Measurements from ENCODE around the gene ATG9B.
A peak's percentile ranks its signal among the peaks of the same experiment; 100 is the strongest.

Gene ATG9B

GRCh38 chr7:151014950-151015349 is 9.3 kb downstream of the ATG9B start:
- Histone ChIP-seq H3K79me2 (ENCODE audit: low read length) (no peaks in the 10 kb centered on the region), H3K4me3 (ENCODE audit: low read length) (no peak overlapping the region), H3F3A (ENCODE audit: insufficient read depth, low read length) (0 out of 2 replicates have a peak, but pooled peaks cover 4% of the 10 kb centered on the region), H3K27ac (ENCODE audit: low read length) (no peak overlapping the region), H3K9me2 (replicated peaks; ENCODE audit: insufficient read depth, low read length) (no peaks in the 10 kb centered on the region), H3K9me3 (replicated peaks; ENCODE audit: insufficient read depth, low read length) (no peaks in the 10 kb centered on the region), H3K27me3 (replicated peaks; ENCODE audit: insufficient read depth, low read length) (peaks cover 54% of the 10 kb centered on the region), H2AFZ (ENCODE audit: low read length) (no peak overlapping the region), H3K9ac (ENCODE audit: low read length) (no peak overlapping the region), H4K20me1 (ENCODE audit: insufficient read depth, low read length) (no peaks in the 10 kb centered on the region), H3K4me1 (ENCODE audit: low read length) (peaks cover 11% of the 10 kb centered on the region; the same call in 1 of the 2 replicates), H3K36me3 (replicated peaks; ENCODE audit: insufficient read depth, low read length) (no peaks in the 10 kb centered on the region), H3K4me2 (ENCODE audit: low read depth, low read length) (no peak overlapping the region)
- no peak for DNase-seq
- TF ChIP-seq EZH2 (optimal IDR thresholded peaks at IDR 0.05; ENCODE audit: low read depth, low read length) (no peak), EZH2phosphoT487 (IDR thresholded peaks at IDR 0.05; ENCODE audit: low read length) (no peak), CTCF (IDR thresholded peaks at IDR 0.05; ENCODE audit: low read length) (no peak)

- Histone ChIP-seq H4K20me1 (ENCODE audit: insufficient read depth, low read length) (no peaks in the 10 kb centered on the region), H3F3A (ENCODE audit: insufficient read depth, low read length) (0 out of 2 replicates have a peak, but pooled peaks cover 4% of the 10 kb centered on the region), H3K27ac (ENCODE audit: low read length) (no peak overlapping the region), H3K9ac (ENCODE audit: low read length) (peak overlapping the region; percentile 75), H3K9me3 (replicated peaks; ENCODE audit: insufficient read depth, low read length) (no peaks in the 10 kb centered on the region), H3K9me2 (replicated peaks; ENCODE audit: insufficient read depth, low read length) (no peaks in the 10 kb centered on the region), H3K4me3 (ENCODE audit: low read length) (peak overlapping the region; percentile 59), H2AFZ (ENCODE audit: low read length) (peak overlapping the region; percentile 71), H3K4me1 (ENCODE audit: low read length) (peaks cover 11% of the 10 kb centered on the region; the same call in 1 of the 2 replicates), H3K4me2 (ENCODE audit: low read depth, low read length) (peak overlapping the region; percentile 88), H3K36me3 (replicated peaks; ENCODE audit: insufficient read depth, low read length) (no peaks in the 10 kb centered on the region), H3K27me3 (replicated peaks; ENCODE audit: insufficient read depth, low read length) (peaks cover 43% of the 10 kb centered on the region), H3K79me2 (ENCODE audit: low read length) (no peaks in the 10 kb centered on the region)
- TF ChIP-seq EZH2 (optimal IDR thresholded peaks at IDR 0.05; ENCODE audit: low read depth, low read length): no peak
- TF ChIP-seq CTCF (IDR thresholded peaks at IDR 0.05; ENCODE audit: low read length): peak; percentile 23
- DNase-seq: peak; percentile 91
These were observed 10.4 kb downstream of the ATG9B start for GRCh38 chr7:151013733-151014497.

- peaks cover 42% of the 10 kb centered on the region for H3K27me3 ChIP-seq (replicated peaks; ENCODE audit: insufficient read depth, low read length)
- peak overlapping the region; percentile 88 for H3K4me2 ChIP-seq (ENCODE audit: low read depth, low read length)
- no peaks in the 10 kb centered on the region for H3K9me3 ChIP-seq (replicated peaks; ENCODE audit: insufficient read depth, low read length)
- no peaks in the 10 kb centered on the region for H3K36me3 ChIP-seq (replicated peaks; ENCODE audit: insufficient read depth, low read length)
- no peak overlapping the region; the same call in 1 of the 2 replicates for H3K9ac ChIP-seq (ENCODE audit: low read length)
- no peaks in the 10 kb centered on the region for H4K20me1 ChIP-seq (ENCODE audit: insufficient read depth, low read length)
- DNase-seq: no peak
- H3K27ac ChIP-seq (ENCODE audit: low read length): no peak overlapping the region
- H3K4me3 ChIP-seq (ENCODE audit: low read length): peak overlapping the region; percentile 59
- H3K9me2 ChIP-seq (replicated peaks; ENCODE audit: insufficient read depth, low read length): no peaks in the 10 kb centered on the region
- H3K4me1 ChIP-seq (ENCODE audit: low read length): peaks cover 9% of the 10 kb centered on the region; the same call in 1 of the 2 replicates
- no peaks in the 10 kb centered on the region for H3K79me2 ChIP-seq (ENCODE audit: low read length)
- 0 out of 2 replicates have a peak, but pooled peaks cover 4% of the 10 kb centered on the region for H3F3A ChIP-seq (ENCODE audit: insufficient read depth, low read length)
- H2AFZ ChIP-seq (ENCODE audit: low read length): peak overlapping the region; percentile 71
- TF ChIP-seq CTCF (IDR thresholded peaks at IDR 0.05; ENCODE audit: low read length): no peak
- no peak for TF ChIP-seq EZH2 (optimal IDR thresholded peaks at IDR 0.05; ENCODE audit: low read depth, low read length)
- no peak for TF ChIP-seq EZH2phosphoT487 (IDR thresholded peaks at IDR 0.05; ENCODE audit: low read length)
These were observed 10.9 kb downstream of the ATG9B start for GRCh38 chr7:151013356-151013732.

All from MM.1S (cell line).